K562 (cell line): Measurements from ENCODE around the gene TMTC2. TPM values are rescaled to one million over a fixed set of nuclear protein-coding genes. Genes with fewer than 3 reads are reported as not detected.

Source experiments
- ATAC-seq: fragments of 200-7000 bp; cut with Tn5 transposase; 3 replicates; pipeline ENCODE4 v1.9.1; 2020; ENCODE audit warnings: moderate library complexity
- BruUV-seq: library from RNA; stranded (reverse); fragments of 400-500 nt; replicated peaks from 2 replicates; lab custom pipeline; 2021; lab: Mats Ljungman, UMichigan
- CTCF ChIA-PET: fragments of 300-600 bp; formaldehyde crosslinking; extraction: SDS; loops from one replicate; lab custom pipeline; 2021; ENCODE audit warnings: low intra/inter-chr PET ratio; lab: Yijun Ruan, JAX
- POLR2A ChIA-PET: fragments of 300-600, 350-650 bp; sonication (Branson Sonifier 250); formaldehyde crosslinking; extraction: SDS; loops from one replicate; lab custom pipeline; 2021; ENCODE audit warnings: antibody characterized with exemption, inconsistent platforms; lab: Yijun Ruan, JAX
- DNase-seq, 4 experiments: peaks; one replicate each; pipeline versions ENCODE4 v3.0.0 to v3.0.0-alpha.2; 2011 to 2018; ENCODE audit warnings: low spot score in 3 of 4, mixed read lengths in 3 of 4; ENCODE audit errors: extremely low read depth in 1 of 4
- FAIRE-seq: peaks from 2 replicates; lab custom pipeline; 2011; peaks lifted over from hg19 to GRCh38; lab: Jason Lieb, UNC
- H2AFZ ChIP-seq: 2 replicates; pipeline ENCODE4 v1.6.0; 2011; ENCODE audit warnings: low read depth, low read length, control low read depth, inconsistent platforms
- H3K27ac ChIP-seq: fragments of 200-600 bp; 3 replicates; pipeline ENCODE4 v1.8.0; 2011; ENCODE audit warnings: low read depth, mild to moderate bottlenecking, control low read depth, inconsistent platforms, low read length, moderate library complexity, mixed read lengths; ENCODE audit errors: extremely low read depth
- H3K27me3 ChIP-seq, 2 experiments: fragments of 300-600 bp in 1 of 2; 2 replicates in 1 of 2; 3 replicates in 1 of 2; pipeline versions ENCODE4 v1.6.0 to v1.8.0; 2011; ENCODE audit warnings: inconsistent platforms in 2 of 2, low read length in 2 of 2, mild to moderate bottlenecking in 1 of 2, mixed read lengths in 1 of 2, moderate library complexity in 1 of 2; ENCODE audit not compliant: control insufficient read depth in 2 of 2, insufficient read depth in 2 of 2
- H3K36me3 ChIP-seq: fragments of 300-600 bp; 3 replicates; pipeline ENCODE4 v1.8.0; 2011; ENCODE audit warnings: mild to moderate bottlenecking, low read length, inconsistent platforms; ENCODE audit not compliant: control insufficient read depth, insufficient read depth
- H3K4me1 ChIP-seq, 2 experiments: fragments of 200-600 bp in 1 of 2; replicated peaks in 1 of 2; 2 replicates in 1 of 2; 3 replicates in 1 of 2; pipeline versions ENCODE4 v1.5.1 to v1.8.0; 2011; ENCODE audit warnings: inconsistent platforms in 2 of 2, low read length in 2 of 2, mild to moderate bottlenecking in 1 of 2, mixed read lengths in 1 of 2, moderate library complexity in 1 of 2; ENCODE audit not compliant: control insufficient read depth in 2 of 2, insufficient read depth in 2 of 2
- H3K4me2 ChIP-seq: 2 replicates; pipeline ENCODE4 v1.6.1; 2011; ENCODE audit warnings: low read length, control low read depth, inconsistent platforms, mixed read lengths; ENCODE audit not compliant: insufficient read depth
- H3K4me3 ChIP-seq: fragments of 200-600 bp; sonication (generic), shearing (Covaris generic); 2 replicates; pipeline ENCODE4 v1.5.1; 2016; ENCODE audit warnings: control low read depth, inconsistent platforms
- H3K79me2 ChIP-seq: fragments of 200-600 bp; 3 replicates; pipeline ENCODE4 v1.8.0; 2011; ENCODE audit warnings: low read length, inconsistent platforms; ENCODE audit not compliant: control insufficient read depth, insufficient read depth
- H3K9ac ChIP-seq, 2 experiments: 2 replicates each; pipeline versions ENCODE4 v1.6.0 to v1.6.1; 2011; ENCODE audit warnings: low read depth in 2 of 2, low read length in 2 of 2, control low read depth in 1 of 2, inconsistent platforms in 1 of 2, mild to moderate bottlenecking in 1 of 2, mixed read lengths in 1 of 2; ENCODE audit not compliant: insufficient read depth in 1 of 2
- H3K9me1 ChIP-seq: one replicate; pipeline ENCODE4 v1.6.0; 2011; ENCODE audit warnings: inconsistent platforms, mild to moderate bottlenecking, low read length, moderate library complexity; ENCODE audit not compliant: control insufficient read depth, insufficient read depth
- H3K9me3 ChIP-seq: replicated peaks from 2 replicates; pipeline ENCODE4 v1.5.1; 2011; ENCODE audit warnings: low read depth, low read length, inconsistent platforms; ENCODE audit not compliant: control insufficient read depth, insufficient read depth
- H4K20me1 ChIP-seq: replicated peaks from 2 replicates; pipeline ENCODE4 v1.6.1; 2011; ENCODE audit warnings: low read length, inconsistent platforms, mixed read lengths; ENCODE audit not compliant: control insufficient read depth, insufficient read depth
- ATF3 ChIP-seq, 2 experiments: fragments of 450-650 bp in 1 of 2; sonication (generic) in 1 of 2; formaldehyde crosslinking in 1 of 2; IDR thresholded peaks in 1 of 2; conservative IDR thresholded peaks in 1 of 2; 2 replicates each; pipeline versions ENCODE4 v1.6.1 to v1.8.1; 2016 to 2023; ENCODE audit warnings: mild to moderate bottlenecking in 2 of 2, moderate library complexity in 2 of 2, inconsistent platforms in 1 of 2, missing genetic modification reagents in 1 of 2
- CBX1 ChIP-seq: sonication (generic); IDR thresholded peaks from 2 replicates; pipeline ENCODE4 v1.6.1; 2016; ENCODE audit warnings: antibody characterized with exemption, low read depth, mild to moderate bottlenecking
- ETV1 ChIP-seq: fragments of 450-650 bp; conservative IDR thresholded peaks from 2 replicates; pipeline ENCODE4 v1.6.1; 2016; ENCODE audit warnings: missing genetic modification characterization, control low read depth, low read depth, missing compliant biosample characterization
- EZH2 ChIP-seq: IDR thresholded peaks from 2 replicates; pipeline ENCODE4 v1.6.1; 2012; ENCODE audit warnings: low read depth, mild to moderate bottlenecking, inconsistent platforms, low read length, borderline replicate concordance
- FIP1L1 ChIP-seq: fragments of 200-400 bp; formaldehyde crosslinking; IDR thresholded peaks from 2 replicates; pipeline ENCODE4 v1.6.1; 2018; ENCODE audit warnings: mild to moderate bottlenecking, low read depth, low read length; ENCODE audit not compliant: poor library complexity, severe bottlenecking
- FOXJ2 ChIP-seq: fragments of 200-800 bp; sonication (Bioruptor generic); IDR thresholded peaks from 2 replicates; pipeline ENCODE4 v1.6.1; 2016; ENCODE audit warnings: missing genetic modification characterization, missing compliant biosample characterization
- KAT7 ChIP-seq: sonication (generic); formaldehyde crosslinking; IDR thresholded peaks from 2 replicates; pipeline ENCODE4 v1.8.0; 2022; ENCODE audit warnings: missing genetic modification reagents, mild to moderate bottlenecking, borderline replicate concordance
- NR4A1 ChIP-seq, 2 experiments: fragments of 250-450 bp in 1 of 2; fragments of 450-650 bp in 1 of 2; sonication (Bioruptor Pico) in 1 of 2; IDR thresholded peaks; 2 replicates each; pipeline versions ENCODE4 v1.4.0 to v1.6.1; 2016 to 2020; ENCODE audit warnings: mild to moderate bottlenecking in 2 of 2, missing compliant biosample characterization in 1 of 2, missing genetic modification characterization in 1 of 2, moderate library complexity in 1 of 2
- PPARD ChIP-seq: fragments of 250-450 bp; sonication (Bioruptor Pico); IDR thresholded peaks from 2 replicates; pipeline ENCODE4 v1.8.0; 2022; ENCODE audit warnings: inconsistent platforms, mild to moderate bottlenecking, moderate library complexity
- RREB1 ChIP-seq: fragments of 250-450 bp; sonication (Bioruptor Pico); IDR thresholded peaks from 2 replicates; pipeline ENCODE4 v1.4.0; 2020
- TAF15 ChIP-seq: fragments of 200-400 bp; formaldehyde crosslinking; IDR thresholded peaks from 2 replicates; pipeline ENCODE4 v1.6.1; 2017; ENCODE audit warnings: mild to moderate bottlenecking, low read depth, low read length, moderate library complexity
- TSC22D4 ChIP-seq: fragments of 450-650 bp; IDR thresholded peaks from 2 replicates; pipeline ENCODE4 v1.6.1; 2016; ENCODE audit warnings: missing genetic modification characterization, missing biosample characterization, control low read depth
- ZNF395 ChIP-seq: fragments of 200-800 bp; sonication (Bioruptor generic); IDR thresholded peaks from 2 replicates; pipeline ENCODE4 v1.6.1; 2017; ENCODE audit warnings: missing genetic modification characterization, missing compliant biosample characterization
- ZSCAN29 ChIP-seq: fragments of 450-650 bp; IDR thresholded peaks from 2 replicates; pipeline ENCODE4 v1.6.1; 2017
- ZZZ3 ChIP-seq: fragments of 450-650 bp; IDR thresholded peaks from 2 replicates; pipeline ENCODE4 v1.6.1; 2016; ENCODE audit warnings: antibody characterized with exemption, mild to moderate bottlenecking, moderate library complexity
- WGBS: fragments of 100-300 bp; shearing (Covaris generic); methylation state at CpG from one replicate; pipeline ENCODE4 v1.1.6; 2016; ENCODE audit warnings: low coverage, mixed read lengths; ENCODE audit not compliant: insufficient coverage; ENCODE audit errors: missing lambda C conversion rate; 5-methylcytosine and 5-hydroxymethylcytosine counted together
- in situ Hi-C: fragments of 300-500 bp; cut with MboI; formaldehyde crosslinking; loops from 4 replicates; pipeline ENCODE4 v1.15.0; 2018; ENCODE audit warnings: inconsistent platforms, mixed read lengths
- intact Hi-C: fragments of 100-400 bp; cut with micrococcal nuclease; formaldehyde crosslinking; loops from 2 replicates; pipeline ENCODE4 v1.14.2; 2022
- polyA plus RNA-seq, 8 experiments: library from polyadenylated mRNA; depleted of rRNA in 4 of 8; stranded (reverse) in 5 of 8; unstranded in 3 of 8; fragments of >200 nt; fragmentation: Nextera tagmentation in 2 of 8; fragmentation: Illumina TruSeq in 1 of 8; extraction: Ambion mirVana in 2 of 8; extraction: Trizol in 1 of 8; gene quantifications; 2 replicates each; pipeline versions ENCODE4 v1.2.1 to v1.2.3, GENCODE V29; 2011 to 2014; ENCODE audit warnings: inconsistent platforms in 1 of 8, missing spikeins in 1 of 8
- total RNA-seq, 7 experiments: library from RNA; depleted of rRNA in 6 of 7; stranded (reverse); fragments of >200 nt in 6 of 7; fragmentation: Illumina TruSeq in 2 of 7; extraction: Trizol in 2 of 7; gene quantifications; 2 replicates each; pipeline versions ENCODE4 v1.2.1 to v1.2.3, GENCODE V29; 2011 to 2021; ENCODE audit warnings: low replicate concordance in 1 of 7

TMTC2 gene
- total and polyA plus RNA-seq, 9 of the 15 experiments (the other 6 are each of a cell fraction or from before 2014, with no cell fraction given) = 0.29 to 1.1 (median 0.55) TPM

GRCh38 chr12:82832096-82832495, 145.4 kb downstream of the TMTC2 start:
- 0% methylated on average over 2 of the region's 2 CpGs for WGBS
- Histone ChIP-seq H3K9me3 (no peaks in the 10 kb centered on the region), H3K4me3 (no peak overlapping the region), H4K20me1 (no peaks in the 10 kb centered on the region), H3K9ac (no peak overlapping the region), H3K36me3 (no peaks in the 10 kb centered on the region), H2AFZ (no peak overlapping the region), H3K9me1 (no peaks in the 10 kb centered on the region), H3K4me1 (no peaks in the 10 kb centered on the region), H3K27ac (no peak overlapping the region), H3K79me2 (no peaks in the 10 kb centered on the region), H3K4me2 (no peak overlapping the region), H3K27me3 (no peaks in the 10 kb centered on the region)
- in situ Hi-C loops (no loop called here), intact Hi-C loops (no loop called here)
- DNase-seq = no peak
- POLR2A ChIA-PET = no interaction called here
- CTCF ChIA-PET = no interaction called here
- FAIRE-seq = no peak
- ATAC-seq = no peak
- no TSS peak for BruUV-seq
- TF ChIP-seq FOXJ2 (tag) (no peak), TSC22D4 (tag) (no peak), NR4A1 (CRISPR knock-in tag; IDR thresholded peaks at IDR 0.05) (no peak), NR4A1 (tag; IDR thresholded peaks at IDR 0.05) (no peak), ATF3 (IDR thresholded peaks at IDR 0.05) (no peak), ATF3 (CRISPR knock-in tag; conservative IDR thresholded peaks at IDR 0.05) (no peak), PPARD (CRISPR knock-in tag) (no peak), CBX1 (no peak), ZZZ3 (no peak), ZSCAN29 (no peak), ZNF395 (CRISPR knock-in tag) (no peak), RREB1 (no peak), EZH2 (no peak), TAF15 (no peak), FIP1L1 (no peak), KAT7 (CRISPR knock-in tag) (no peak), ETV1 (tag) (no peak)
